Measurements from ENCODE around the gene NYNRIN.

- TF ChIP-seq CTCF (conservative IDR thresholded peaks at IDR 0.05; ENCODE audit: low read depth, low read length) (no peak), EZH2 (IDR thresholded peaks at IDR 0.05; ENCODE audit: low read length, unreplicated experiment) (no peak)
Observed at GRCh38 chr14:24399999-24400718, 1.4 kb downstream of the NYNRIN start.

Data from PC-3 (cell line).